Kidney (tissue), 14 donors: ENCODE results near the gene TPO. TPM values are rescaled to one million over a fixed set of nuclear protein-coding genes. Genes with fewer than 3 reads are reported as not detected.

Source experiments
- DNase-seq, 5 donors: peaks; one replicate each; pipeline ENCODE4 v3.0.0-alpha.2; 2013 to 2020
- FAIRE-seq: peaks from 2 replicates; lab custom pipeline; 2012; peaks lifted over from hg19 to GRCh38; lab: Jason Lieb, UNC
- H3K27ac ChIP-seq, 2 donors: one replicate each; pipeline ENCODE4 v1.7.0; 2013; ENCODE audit warnings: low read depth in 2 of 2, low read length in 2 of 2, inconsistent platforms in 1 of 2
- H3K27me3 ChIP-seq: one replicate; pipeline ENCODE4 v1.7.1; 2013; ENCODE audit warnings: low read length, inconsistent platforms; ENCODE audit not compliant: control insufficient read depth, insufficient read depth
- H3K36me3 ChIP-seq, 3 donors: one replicate each; pipeline versions ENCODE4 v1.7.0 to v1.7.1; 2013; ENCODE audit warnings: low read length in 3 of 3, control low read depth in 1 of 3, inconsistent platforms in 1 of 3; ENCODE audit not compliant: insufficient read depth in 3 of 3, control insufficient read depth in 2 of 3
- H3K4me1 ChIP-seq, 3 donors: one replicate each; pipeline versions ENCODE4 v1.7.0 to v1.7.1; 2013; ENCODE audit warnings: low read length in 3 of 3, inconsistent platforms in 1 of 3, low read depth in 1 of 3; ENCODE audit not compliant: control insufficient read depth in 2 of 3, insufficient read depth in 2 of 3
- H3K4me3 ChIP-seq, 3 donors: one replicate each; pipeline versions ENCODE4 v1.7.0 to v1.8.1; 2013; ENCODE audit warnings: low read length in 3 of 3, control low read depth in 1 of 3, inconsistent platforms in 1 of 3
- H3K9ac ChIP-seq, 3 donors: one replicate each; pipeline versions ENCODE4 v1.7.0 to v1.7.1; 2013; ENCODE audit warnings: low read length in 3 of 3, control low read depth in 1 of 3, inconsistent platforms in 1 of 3
- H3K9me3 ChIP-seq, 3 donors: one replicate each; pipeline versions ENCODE4 v1.7.0 to v1.7.1; 2013; ENCODE audit warnings: low read length in 3 of 3, control low read depth in 1 of 3, inconsistent platforms in 1 of 3; ENCODE audit not compliant: control insufficient read depth in 2 of 3, insufficient read depth in 1 of 3
- intact Hi-C: fragments of 100-400 bp; cut with DNase I; formaldehyde crosslinking; loops from one replicate; pipeline ENCODE4 v1.11.1; 2022
- polyA plus RNA-seq: library from polyadenylated mRNA; stranded (reverse); fragments of 350-450 nt; fragmentation: Illumina TruSeq; extraction: RNeasy Lipid Tissue Mini Kit (QIAGEN cat#74804); gene quantifications from one replicate; pipeline ENCODE4 v1.2.3, GENCODE V29; 2014; ENCODE audit warnings: low read depth, low replicate concordance; ENCODE audit not compliant: insufficient read depth
- total RNA-seq: library from RNA; stranded (reverse); fragmentation: NEBNext Ultra II Directional; extraction: Animal tissue kit (Norgen Biotek cat#: 25700); gene quantifications from one replicate; pipeline ENCODE4 v1.2.1, GENCODE V29; 2021
- TF ChIP-seq, protein P1 (sequence below): IDR thresholded peaks from 3 replicates; pipeline ENCODE4 v1.5.1; 2012; ENCODE audit warnings: mild to moderate bottlenecking, moderate library complexity, borderline replicate concordance; ENCODE audit not compliant: insufficient read depth; ENCODE audit errors: extremely low read depth
- donor health status: control.
- donor health status: control.
- donor health status: control.
- donor health status: control.
- donor health status: control.
- donor health status: DM: yes; HTN: yes; CAD: no.
- donor health status: Normal renal cell carcinoma (clear cell type).

Gene TPO
- total and polyA plus RNA-seq, 2 donors from 2014 or later: not detected

DNA sequence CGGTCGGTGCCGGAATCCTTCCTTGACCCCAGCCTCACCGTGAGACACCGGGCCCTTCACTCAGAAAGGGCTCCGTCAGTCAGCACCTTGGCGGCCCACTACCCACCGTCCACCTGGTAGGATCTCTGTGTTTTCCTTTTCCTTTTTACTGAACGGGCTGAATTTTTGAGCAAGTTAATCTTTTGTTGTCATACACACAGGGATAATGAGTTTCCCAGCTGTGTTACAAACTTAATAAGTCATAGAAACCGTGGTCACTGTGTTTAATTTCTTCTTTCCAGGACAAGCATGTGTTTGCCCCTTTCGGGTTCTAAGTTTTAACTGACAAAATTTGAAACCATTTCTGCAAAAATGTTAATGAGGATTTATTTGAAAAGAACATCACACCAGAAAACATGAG lies 39.0 kb upstream of the TPO start:
- Histone ChIP-seq H3K9ac (no peak overlapping the region), H3K36me3 (no peaks in the 10 kb centered on the region), H3K4me3 (no peak overlapping the region), H3K27ac (no peak overlapping the region), H3K27me3 (no peaks in the 10 kb centered on the region), H3K4me1 (no peaks in the 10 kb centered on the region), H3K9me3 (no peaks in the 10 kb centered on the region)
- no peak for FAIRE-seq
- intact Hi-C loops: no loop called here
- no peak for DNase-seq
- TF ChIP-seq, protein P1, sequence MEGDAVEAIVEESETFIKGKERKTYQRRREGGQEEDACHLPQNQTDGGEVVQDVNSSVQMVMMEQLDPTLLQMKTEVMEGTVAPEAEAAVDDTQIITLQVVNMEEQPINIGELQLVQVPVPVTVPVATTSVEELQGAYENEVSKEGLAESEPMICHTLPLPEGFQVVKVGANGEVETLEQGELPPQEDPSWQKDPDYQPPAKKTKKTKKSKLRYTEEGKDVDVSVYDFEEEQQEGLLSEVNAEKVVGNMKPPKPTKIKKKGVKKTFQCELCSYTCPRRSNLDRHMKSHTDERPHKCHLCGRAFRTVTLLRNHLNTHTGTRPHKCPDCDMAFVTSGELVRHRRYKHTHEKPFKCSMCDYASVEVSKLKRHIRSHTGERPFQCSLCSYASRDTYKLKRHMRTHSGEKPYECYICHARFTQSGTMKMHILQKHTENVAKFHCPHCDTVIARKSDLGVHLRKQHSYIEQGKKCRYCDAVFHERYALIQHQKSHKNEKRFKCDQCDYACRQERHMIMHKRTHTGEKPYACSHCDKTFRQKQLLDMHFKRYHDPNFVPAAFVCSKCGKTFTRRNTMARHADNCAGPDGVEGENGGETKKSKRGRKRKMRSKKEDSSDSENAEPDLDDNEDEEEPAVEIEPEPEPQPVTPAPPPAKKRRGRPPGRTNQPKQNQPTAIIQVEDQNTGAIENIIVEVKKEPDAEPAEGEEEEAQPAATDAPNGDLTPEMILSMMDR: no peak

DNA sequence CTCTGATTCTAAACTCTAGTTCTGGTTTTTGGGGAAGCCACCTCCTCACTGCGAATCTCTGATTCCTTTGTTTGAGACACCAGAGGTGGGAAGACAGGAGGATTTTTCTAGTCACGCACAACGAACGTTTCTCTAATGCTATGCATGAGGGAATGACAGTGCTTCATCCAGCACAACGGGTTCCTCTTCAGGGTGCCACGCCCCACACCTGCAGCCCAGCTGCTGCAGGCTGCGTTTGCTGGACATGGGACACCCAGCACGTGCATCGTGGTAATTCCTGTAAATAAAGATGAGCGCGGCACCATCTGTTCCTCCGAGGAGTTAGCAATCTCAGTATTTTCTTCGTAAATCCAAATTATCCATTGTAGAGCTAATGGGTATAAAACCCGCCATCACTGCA lies 37.5 kb upstream of the TPO start:
- Histone ChIP-seq H3K36me3 (no peaks in the 10 kb centered on the region), H3K9me3 (no peaks in the 10 kb centered on the region), H3K9ac (no peak overlapping the region), H3K27me3 (no peaks in the 10 kb centered on the region), H3K27ac (no peak overlapping the region), H3K4me3 (no peak overlapping the region), H3K4me1 (no peaks in the 10 kb centered on the region)
- FAIRE-seq (no peak), DNase-seq (no peak)
- TF ChIP-seq, protein P1: no peak
- intact Hi-C loops: no loop called here

DNA sequence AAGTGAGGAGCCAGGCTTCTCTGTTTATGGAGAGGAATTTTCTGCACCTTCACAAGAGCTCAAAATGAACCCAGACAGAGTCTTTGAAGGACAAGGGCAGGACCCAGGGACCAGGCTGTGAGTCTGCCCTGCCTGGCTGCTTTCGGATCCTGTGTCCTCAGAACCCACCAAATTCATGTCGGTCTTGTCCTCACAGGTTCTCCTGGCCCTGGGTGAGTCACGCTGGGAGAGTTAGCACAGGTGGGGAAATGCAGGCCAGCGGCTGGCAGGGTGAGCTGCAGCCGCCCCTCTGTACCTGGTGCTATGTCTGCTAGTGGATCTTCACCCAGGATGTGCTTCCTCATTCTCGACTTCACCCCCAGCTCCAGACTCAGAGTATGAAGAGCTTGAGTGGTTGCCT lies 35.8 kb upstream of the TPO start:
- DNase-seq: no peak
- Histone ChIP-seq H3K9me3 (no peaks in the 10 kb centered on the region), H3K36me3 (no peaks in the 10 kb centered on the region), H3K27ac (no peak overlapping the region), H3K4me3 (no peak overlapping the region), H3K27me3 (no peaks in the 10 kb centered on the region), H3K4me1 (no peaks in the 10 kb centered on the region), H3K9ac (no peak overlapping the region)
- no peak for FAIRE-seq
- intact Hi-C loops: no loop called here
- TF ChIP-seq, protein P1: no peak
